HEK293 (cell line): ENCODE data around the gene A2ML1.

ENCODE experiments used
- OVOL3 ChIP-seq: fragments of 450-650 bp; formaldehyde crosslinking; IDR thresholded peaks from 2 replicates; pipeline ENCODE4 v1.5.1; 2016; ENCODE audit warnings: missing biosample characterization, missing genetic modification characterization
- ZNF133 ChIP-seq: fragments of 450-650 bp; formaldehyde crosslinking; IDR thresholded peaks from 2 replicates; pipeline ENCODE4 v1.5.1; 2016; ENCODE audit warnings: missing biosample characterization, missing genetic modification characterization
- ZNF571 ChIP-seq: fragments of 450-650 bp; formaldehyde crosslinking; IDR thresholded peaks from 2 replicates; pipeline ENCODE4 v1.5.0; 2017; ENCODE audit warnings: missing biosample characterization, missing genetic modification characterization

DNA sequence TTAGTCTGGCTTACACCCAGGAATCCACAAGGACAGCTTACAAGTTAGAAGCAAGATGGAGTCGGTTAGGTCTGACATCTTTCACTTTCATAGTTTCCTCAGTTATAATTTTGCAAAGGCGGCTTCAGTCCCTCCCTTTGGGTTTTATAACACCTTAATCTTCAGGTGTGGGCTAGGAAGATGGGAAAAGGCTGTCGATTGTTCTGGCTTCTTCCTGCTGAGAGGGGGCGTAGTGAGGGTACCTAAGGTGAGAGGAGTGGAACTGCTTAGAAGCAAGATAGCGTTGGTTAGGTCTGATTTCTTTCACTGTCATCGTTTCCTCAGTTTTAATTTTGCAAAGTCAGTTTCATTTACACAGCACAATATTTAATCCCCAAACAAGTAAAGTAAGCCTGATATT, 10.1 kb downstream of the A2ML1 start:
- no peak for TF ChIP-seq ZNF571 (tag by site-specific recombination)
- no peak for TF ChIP-seq OVOL3
- no peak for TF ChIP-seq ZNF133
